GM18502 (cell line): ENCODE data around the gene VSX1.

Source experiments
- ATAC-seq: cut with Tn5 transposase; IDR thresholded peaks from one replicate; pipeline ENCODE4 v1.9.1; 2021; ENCODE audit warnings: mild to moderate bottlenecking; ENCODE audit not compliant: unreplicated experiment, poor library complexity

The VSX1 gene

GRCh38 chr20:25081730-25082497 is at the start of gene VSX1:
Gene VSX1, minus strand, starts transcription at chr20:25082141. Its CDS starts 45 bp downstream, at chr20:25082096.
- ATAC-seq: no peak

GRCh38 chr20:25129908-25130307 is 48.0 kb upstream of the VSX1 start:
- ATAC-seq: no peak

- no peak for ATAC-seq
Measured at GRCh38 chr20:25129428-25129827, 47.5 kb upstream of the VSX1 start.

- ATAC-seq: no peak
Measured at GRCh38 chr20:25128649-25129048, 46.7 kb upstream of the VSX1 start.

GRCh38 chr20:25127761-25128537 is 46.0 kb upstream of the VSX1 start:
- ATAC-seq: no peak

GRCh38 chr20:25126204-25127029 is 44.5 kb upstream of the VSX1 start:
- ATAC-seq: no peak

- ATAC-seq: no peak
Measured at GRCh38 chr20:25125636-25126035, 43.7 kb upstream of the VSX1 start.

- ATAC-seq: no peak
Measured at GRCh38 chr20:25120920-25121319, 39.0 kb upstream of the VSX1 start.

GRCh38 chr20:25120457-25120856 is 38.5 kb upstream of the VSX1 start:
- ATAC-seq: no peak

GRCh38 chr20:25118529-25118928 is 36.6 kb upstream of the VSX1 start:
- no peak for ATAC-seq

- ATAC-seq: no peak
Measured at GRCh38 chr20:25117990-25118389, 36.0 kb upstream of the VSX1 start.

GRCh38 chr20:25116739-25117458 is 35.0 kb upstream of the VSX1 start:
- no peak for ATAC-seq

- no peak for ATAC-seq
Measured at GRCh38 chr20:25103526-25103925, 21.6 kb upstream of the VSX1 start.

- no peak for ATAC-seq
Measured at GRCh38 chr20:25100914-25101313, 19.0 kb upstream of the VSX1 start.

GRCh38 chr20:25099601-25100140 is 17.7 kb upstream of the VSX1 start:
- ATAC-seq: no peak

GRCh38 chr20:25097498-25097897 is 15.6 kb upstream of the VSX1 start:
- ATAC-seq: no peak

- ATAC-seq: no peak
Measured at GRCh38 chr20:25090492-25091429, 8.8 kb upstream of the VSX1 start.

GRCh38 chr20:25089662-25090061 is 7.7 kb upstream of the VSX1 start:
- ATAC-seq: no peak

GRCh38 chr20:25089096-25089495 is 7.2 kb upstream of the VSX1 start:
- no peak for ATAC-seq
